GM21528 (cell line): ENCODE measurements around the gene TMEM170B.
"Not testable (repeated sequence)": the region's sequence is repeated elsewhere in the genome, so short reads cannot be mapped to it uniquely, and the experiment has no call there.

ENCODE experiments used
- ATAC-seq: cut with Tn5 transposase; IDR thresholded peaks from one replicate; pipeline ENCODE4 v1.9.1; 2021; ENCODE audit warnings: mild to moderate bottlenecking, moderate library complexity; ENCODE audit not compliant: unreplicated experiment, low FRiP score

Gene TMEM170B

GRCh38 chr6:11527274-11527870, 10.2 kb upstream of the TMEM170B start:
- no peak for ATAC-seq

- no peak for ATAC-seq
Observed at GRCh38 chr6:11528996-11529395, 8.6 kb upstream of the TMEM170B start.

- no peak for ATAC-seq
Observed at GRCh38 chr6:11532097-11532496, 5.5 kb upstream of the TMEM170B start.

GRCh38 chr6:11534561-11534960, 3.0 kb upstream of the TMEM170B start:
- ATAC-seq: no peak

GRCh38 chr6:11535801-11536230, 1.7 kb upstream of the TMEM170B start:
- no peak for ATAC-seq

GRCh38 chr6:11536795-11537194, 754 bp upstream of the TMEM170B start:
- ATAC-seq: no peak

- ATAC-seq: peak; percentile 33
Observed at GRCh38 chr6:11538052-11538818, 686 bp downstream of the TMEM170B start.

- no peak for ATAC-seq
Observed at GRCh38 chr6:11538819-11539468, 1.4 kb downstream of the TMEM170B start.

- ATAC-seq: no peak
Observed at GRCh38 chr6:11542863-11543262, 5.3 kb downstream of the TMEM170B start.

- no peak for ATAC-seq
Observed at GRCh38 chr6:11543919-11544518, 6.5 kb downstream of the TMEM170B start.

- ATAC-seq: not testable (repeated sequence)
Observed at GRCh38 chr6:11547846-11548245, 10.3 kb downstream of the TMEM170B start.

- not testable (repeated sequence) for ATAC-seq
Observed at GRCh38 chr6:11548578-11548977, 11.0 kb downstream of the TMEM170B start.

GRCh38 chr6:11551053-11551452, 13.5 kb downstream of the TMEM170B start:
- no peak for ATAC-seq

GRCh38 chr6:11552442-11552841, 14.9 kb downstream of the TMEM170B start:
- no peak for ATAC-seq

- no peak for ATAC-seq
Observed at GRCh38 chr6:11553824-11554223, 16.3 kb downstream of the TMEM170B start.

- no peak for ATAC-seq
Observed at GRCh38 chr6:11556309-11556708, 18.8 kb downstream of the TMEM170B start.

- no peak for ATAC-seq
Observed at GRCh38 chr6:11563793-11564192, 26.2 kb downstream of the TMEM170B start.

GRCh38 chr6:11566609-11567008, 29.1 kb downstream of the TMEM170B start:
- ATAC-seq: no peak

- no peak for ATAC-seq
Observed at GRCh38 chr6:11571073-11571472, 33.5 kb downstream of the TMEM170B start.

- ATAC-seq: peak; percentile 93
Observed at GRCh38 chr6:11575408-11576033, 38.0 kb downstream of the TMEM170B start.
